MM.1S (cell line): ENCODE measurements around the gene TBC1D5.

Source experiments
- EZH2phosphoT487 ChIP-seq: fragments of 300-600 bp; sonication (generic); IDR thresholded peaks from 2 replicates; pipeline ENCODE4 v1.6.1; 2018; ENCODE audit warnings: antibody characterized with exemption, low read length
- TF ChIP-seq, protein P1 (sequence below): fragments of 300-600 bp; sonication (generic); IDR thresholded peaks from 2 replicates; pipeline ENCODE4 v1.5.1; 2016; ENCODE audit warnings: antibody characterized with exemption, low read length, mixed read lengths

DNA sequence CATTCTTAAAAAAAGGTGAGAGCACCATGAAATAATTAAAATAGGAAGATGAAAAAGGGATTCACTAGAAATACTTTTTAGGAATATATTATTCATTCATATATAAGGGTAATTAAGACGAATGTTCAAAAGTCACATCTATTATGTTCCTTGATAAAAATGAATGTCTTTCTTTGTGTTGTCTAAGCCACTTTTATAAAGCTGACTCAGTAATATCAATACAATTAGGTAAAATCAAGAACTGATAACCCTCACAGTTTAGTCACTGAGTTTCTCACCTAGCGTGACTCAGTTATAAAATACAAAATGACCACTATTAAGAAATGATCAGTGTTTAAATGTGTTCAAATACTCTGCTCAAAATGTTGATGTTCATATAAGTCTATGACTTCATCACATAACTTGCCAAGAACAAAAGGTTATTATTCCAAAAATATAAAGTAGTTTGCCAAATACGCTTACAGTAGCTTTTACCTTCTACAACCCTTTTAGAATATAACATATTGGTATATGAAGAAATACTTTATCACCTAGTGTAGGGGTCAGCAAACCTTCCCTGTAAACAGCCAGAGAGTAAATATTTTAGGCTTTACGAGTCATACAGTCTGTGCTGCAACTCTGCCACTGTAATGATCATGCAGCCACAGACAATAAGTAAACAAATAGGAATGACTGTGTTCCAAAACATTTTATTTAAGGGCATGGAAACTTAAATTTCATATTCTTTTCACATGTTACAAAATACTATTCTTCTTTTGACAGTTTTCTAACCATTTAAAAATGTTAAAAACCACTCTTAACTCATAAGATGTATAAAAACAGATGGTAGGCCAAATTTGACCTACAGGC, 369.8 kb downstream of the TBC1D5 start:
- TF ChIP-seq, protein P1, sequence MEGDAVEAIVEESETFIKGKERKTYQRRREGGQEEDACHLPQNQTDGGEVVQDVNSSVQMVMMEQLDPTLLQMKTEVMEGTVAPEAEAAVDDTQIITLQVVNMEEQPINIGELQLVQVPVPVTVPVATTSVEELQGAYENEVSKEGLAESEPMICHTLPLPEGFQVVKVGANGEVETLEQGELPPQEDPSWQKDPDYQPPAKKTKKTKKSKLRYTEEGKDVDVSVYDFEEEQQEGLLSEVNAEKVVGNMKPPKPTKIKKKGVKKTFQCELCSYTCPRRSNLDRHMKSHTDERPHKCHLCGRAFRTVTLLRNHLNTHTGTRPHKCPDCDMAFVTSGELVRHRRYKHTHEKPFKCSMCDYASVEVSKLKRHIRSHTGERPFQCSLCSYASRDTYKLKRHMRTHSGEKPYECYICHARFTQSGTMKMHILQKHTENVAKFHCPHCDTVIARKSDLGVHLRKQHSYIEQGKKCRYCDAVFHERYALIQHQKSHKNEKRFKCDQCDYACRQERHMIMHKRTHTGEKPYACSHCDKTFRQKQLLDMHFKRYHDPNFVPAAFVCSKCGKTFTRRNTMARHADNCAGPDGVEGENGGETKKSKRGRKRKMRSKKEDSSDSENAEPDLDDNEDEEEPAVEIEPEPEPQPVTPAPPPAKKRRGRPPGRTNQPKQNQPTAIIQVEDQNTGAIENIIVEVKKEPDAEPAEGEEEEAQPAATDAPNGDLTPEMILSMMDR: no peak
- no peak for TF ChIP-seq EZH2phosphoT487
